Panc1 (cell line): ENCODE measurements around the gene RANBP1. TPM values are rescaled to one million over a fixed set of nuclear protein-coding genes. Genes with fewer than 3 reads are reported as not detected.

ENCODE experiments used
- ATAC-seq: fragments of 200-7000 bp; cut with Tn5 transposase; 2 replicates; pipeline ENCODE4 v1.9.1; 2020; ENCODE audit warnings: mild to moderate bottlenecking, moderate library complexity
- BruUV-seq: library from RNA; stranded (reverse); fragments of 400-500 nt; replicated peaks from 2 replicates; lab custom pipeline; 2021; lab: Mats Ljungman, UMichigan
- CTCF ChIA-PET: fragments of 300-600 bp; sonication (Branson Sonifier 250); formaldehyde crosslinking; loops from one replicate; lab custom pipeline; 2022; ENCODE audit warnings: antibody characterized with exemption; lab: Charles Lee
- POLR2A ChIA-PET: fragments of 300-600 bp; sonication (Branson Sonifier 250); formaldehyde crosslinking; loops from one replicate; lab custom pipeline; 2022; ENCODE audit warnings: antibody characterized with exemption; lab: Charles Lee
- DNase-seq: peaks from one replicate; pipeline ENCODE4 v3.0.0-alpha.2; 2010; ENCODE audit warnings: low read depth, low spot score
- H3K27ac ChIP-seq: 2 replicates; pipeline ENCODE4 v1.5.1; 2011; ENCODE audit warnings: mild to moderate bottlenecking, low read length, inconsistent platforms
- H3K27me3 ChIP-seq: fragments of 200-500 bp; sonication (Bioruptor generic); 2 replicates; pipeline ENCODE4 v1.6.0; 2014; ENCODE audit warnings: low read length, inconsistent platforms; ENCODE audit not compliant: control insufficient read depth, insufficient read depth
- H3K36me3 ChIP-seq: fragments of 200-500 bp; sonication (Bioruptor generic); 2 replicates; pipeline ENCODE4 v1.5.1; 2014; ENCODE audit warnings: inconsistent platforms, mild to moderate bottlenecking, low read length, moderate library complexity; ENCODE audit not compliant: control insufficient read depth, insufficient read depth
- H3K4me1 ChIP-seq: 2 replicates; pipeline ENCODE4 v1.5.1; 2011; ENCODE audit warnings: inconsistent platforms, mild to moderate bottlenecking, low read length, moderate library complexity; ENCODE audit not compliant: control insufficient read depth, insufficient read depth
- H3K4me3 ChIP-seq, 2 experiments: 2 replicates each; pipeline ENCODE4 v1.5.1; 2011 to 2012; ENCODE audit warnings: low read depth in 2 of 2, low read length in 2 of 2, mild to moderate bottlenecking in 2 of 2, inconsistent platforms in 1 of 2, moderate library complexity in 1 of 2
- H3K9me3 ChIP-seq: fragments of 200-500 bp; sonication (Bioruptor generic); 2 replicates; pipeline ENCODE4 v1.5.1; 2014; ENCODE audit warnings: low read depth, mild to moderate bottlenecking, inconsistent platforms, low read length, moderate library complexity; ENCODE audit not compliant: control insufficient read depth, insufficient read depth
- CTCF ChIP-seq: fragments of 450-650 bp; IDR thresholded peaks from 2 replicates; pipeline ENCODE4 v1.5.1; 2017; ENCODE audit warnings: mild to moderate bottlenecking
- POLR2AphosphoS5 ChIP-seq: IDR thresholded peaks from 2 replicates; pipeline ENCODE4 v1.6.1; 2012; ENCODE audit warnings: mild to moderate bottlenecking, low read depth, low read length, moderate library complexity
- REST ChIP-seq, 2 experiments: IDR thresholded peaks; 2 replicates each; pipeline ENCODE4 v1.6.1; 2011 to 2012; ENCODE audit warnings: low read depth in 2 of 2, control low read depth in 1 of 2, low read length in 1 of 2, mild to moderate bottlenecking in 1 of 2, moderate library complexity in 1 of 2; ENCODE audit not compliant: insufficient read depth in 1 of 2
- SIN3A ChIP-seq: IDR thresholded peaks from 2 replicates; pipeline ENCODE4 v1.6.1; 2012; ENCODE audit warnings: low read depth, mild to moderate bottlenecking, low read length, moderate library complexity, borderline replicate concordance; ENCODE audit not compliant: insufficient read depth
- TCF7L2 ChIP-seq: IDR thresholded peaks from 2 replicates; pipeline ENCODE4 v1.6.1; 2011; ENCODE audit warnings: mild to moderate bottlenecking, low read depth, low read length, inconsistent platforms
- in situ Hi-C: cut with HindIII; loops from 2 replicates; pipeline ENCODE4 v1.10.0; 2016; ENCODE audit warnings: low sequenced_read_pairs, low pct_unique_long_range_greater_than_20kb
- intact Hi-C: fragments of 100-400 bp; cut with micrococcal nuclease; formaldehyde crosslinking; loops from one replicate; pipeline ENCODE4 v1.10.0; 2022; ENCODE audit not compliant: unreplicated experiment
- total RNA-seq: library from RNA; stranded (reverse); gene quantifications from one replicate; pipeline ENCODE4 v1.2.1, GENCODE V29; 2021; ENCODE audit not compliant: unreplicated experiment

Gene RANBP1
- total RNA-seq, 1 experiment from 2014 or later = 232 TPM

- CTCF ChIA-PET = no interaction called here
These were observed 7.1 kb upstream of the RANBP1 start for GRCh38 chr22:20108757-20109230.

More at GRCh38 chr22:20108757-20109230, 7.1 kb upstream of the RANBP1 start:
- in situ Hi-C loops = no loop called here
- Histone ChIP-seq H3K4me3 (no peak overlapping the region), H3K27me3 (no peaks in the 10 kb centered on the region), H3K4me1 (peaks cover 5% of the 10 kb centered on the region), H3K9me3 (no peaks in the 10 kb centered on the region), H3K36me3 (no peaks in the 10 kb centered on the region; the same call in 1 of the 2 replicates), H3K27ac (no peak overlapping the region)
- intact Hi-C loops = no loop called here
- DNase-seq = no peak
- BruUV-seq = no TSS peak
- POLR2A ChIA-PET = no interaction called here
- ATAC-seq = no peak
- TF ChIP-seq TCF7L2 = no peak
- no peak for TF ChIP-seq REST (IDR thresholded peaks at IDR 0.05; ENCODE audit: insufficient read depth in 1 of 2, low read depth in 2 of 2, low read length in 1 of 2)
- TF ChIP-seq POLR2AphosphoS5 = no peak
- TF ChIP-seq CTCF = no peak
- no peak for TF ChIP-seq SIN3A
